Epithelial cell of esophagus (primary cell): ENCODE results near the gene LRRC2.
"Not testable (repeated sequence)": the region's sequence is repeated elsewhere in the genome, so short reads cannot be mapped to it uniquely, and the experiment has no call there.

Experiments
- DNase-seq: peaks from one replicate; pipeline ENCODE4 v3.0.0; 2010; ENCODE audit warnings: low read depth
- H3K4me3 ChIP-seq: 2 replicates; pipeline ENCODE4 v1.5.1; 2011; ENCODE audit warnings: mild to moderate bottlenecking, low read length, control low read depth
- TF ChIP-seq, protein P1 (sequence below): IDR thresholded peaks from 2 replicates; pipeline ENCODE4 v1.5.1; 2011; ENCODE audit warnings: low read depth, mild to moderate bottlenecking, low read length, control low read depth, inconsistent platforms; ENCODE audit not compliant: insufficient read depth; ENCODE audit errors: missing control alignments

Gene LRRC2

DNA sequence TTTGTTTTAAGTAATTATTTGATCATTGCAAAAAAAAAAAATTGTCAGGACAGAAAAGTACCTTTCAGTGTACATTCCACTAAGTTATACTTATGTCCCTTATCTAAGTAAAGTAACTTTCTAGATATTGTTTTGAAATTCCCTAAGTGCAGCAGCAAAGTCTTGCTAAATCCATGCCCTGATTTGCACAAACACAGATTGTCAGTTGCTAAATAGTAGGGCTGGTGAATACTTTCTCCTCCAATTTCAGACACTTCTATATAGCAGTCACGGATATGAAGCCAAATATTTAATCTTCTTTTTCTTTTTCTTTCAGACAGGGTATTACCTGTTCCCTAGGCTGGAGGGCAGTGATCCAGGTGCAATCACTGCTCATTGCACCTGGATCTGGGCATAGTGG is 12.9 kb downstream of the LRRC2 start:
- TF ChIP-seq, protein P1, sequence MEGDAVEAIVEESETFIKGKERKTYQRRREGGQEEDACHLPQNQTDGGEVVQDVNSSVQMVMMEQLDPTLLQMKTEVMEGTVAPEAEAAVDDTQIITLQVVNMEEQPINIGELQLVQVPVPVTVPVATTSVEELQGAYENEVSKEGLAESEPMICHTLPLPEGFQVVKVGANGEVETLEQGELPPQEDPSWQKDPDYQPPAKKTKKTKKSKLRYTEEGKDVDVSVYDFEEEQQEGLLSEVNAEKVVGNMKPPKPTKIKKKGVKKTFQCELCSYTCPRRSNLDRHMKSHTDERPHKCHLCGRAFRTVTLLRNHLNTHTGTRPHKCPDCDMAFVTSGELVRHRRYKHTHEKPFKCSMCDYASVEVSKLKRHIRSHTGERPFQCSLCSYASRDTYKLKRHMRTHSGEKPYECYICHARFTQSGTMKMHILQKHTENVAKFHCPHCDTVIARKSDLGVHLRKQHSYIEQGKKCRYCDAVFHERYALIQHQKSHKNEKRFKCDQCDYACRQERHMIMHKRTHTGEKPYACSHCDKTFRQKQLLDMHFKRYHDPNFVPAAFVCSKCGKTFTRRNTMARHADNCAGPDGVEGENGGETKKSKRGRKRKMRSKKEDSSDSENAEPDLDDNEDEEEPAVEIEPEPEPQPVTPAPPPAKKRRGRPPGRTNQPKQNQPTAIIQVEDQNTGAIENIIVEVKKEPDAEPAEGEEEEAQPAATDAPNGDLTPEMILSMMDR, result no peak
- no peak for DNase-seq
- no peak overlapping the region for H3K4me3 ChIP-seq

DNA sequence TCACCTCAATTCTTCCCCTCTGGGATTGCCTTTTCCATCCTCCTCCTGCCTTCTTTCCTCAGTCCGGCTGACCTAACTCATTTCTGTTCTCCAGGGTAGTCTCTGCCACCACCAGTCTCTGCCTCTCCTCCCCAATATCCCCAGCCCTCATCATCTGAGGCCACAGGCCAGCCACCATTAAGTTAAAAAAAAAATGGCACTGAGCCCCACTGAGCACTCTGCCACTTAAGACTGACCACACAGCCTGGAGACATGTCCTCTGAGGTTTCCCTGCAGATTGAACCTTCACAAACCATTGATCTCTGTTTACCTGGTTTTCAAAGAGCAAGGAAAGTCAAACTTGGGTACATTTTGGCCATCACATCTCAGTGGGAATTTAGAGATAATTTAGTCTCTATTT is 13.6 kb downstream of the LRRC2 start:
- DNase-seq, result no peak
- no peak overlapping the region for H3K4me3 ChIP-seq
- TF ChIP-seq, protein P1, result no peak

DNA sequence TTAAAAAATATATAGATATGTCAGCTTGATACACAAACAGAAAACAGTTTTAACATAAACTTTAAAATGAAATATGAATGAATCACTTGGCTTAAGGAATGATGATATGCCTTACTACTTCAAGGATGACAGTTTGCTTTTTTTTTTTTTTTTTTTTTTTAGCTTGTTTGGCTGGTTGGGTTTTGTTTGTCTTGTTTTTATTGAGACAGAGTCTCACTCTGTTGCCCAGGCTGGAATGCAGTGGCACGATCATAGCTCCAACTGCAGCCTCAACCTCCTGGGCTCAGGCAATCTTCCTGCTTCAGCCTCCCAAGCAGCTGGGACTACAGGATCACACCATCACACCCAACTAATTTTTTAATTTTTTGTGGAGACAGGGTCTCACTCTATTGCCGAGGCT is 14.5 kb downstream of the LRRC2 start:
- TF ChIP-seq, protein P1, result no peak
- DNase-seq, result peak; percentile 29
- no peak overlapping the region for H3K4me3 ChIP-seq

DNA sequence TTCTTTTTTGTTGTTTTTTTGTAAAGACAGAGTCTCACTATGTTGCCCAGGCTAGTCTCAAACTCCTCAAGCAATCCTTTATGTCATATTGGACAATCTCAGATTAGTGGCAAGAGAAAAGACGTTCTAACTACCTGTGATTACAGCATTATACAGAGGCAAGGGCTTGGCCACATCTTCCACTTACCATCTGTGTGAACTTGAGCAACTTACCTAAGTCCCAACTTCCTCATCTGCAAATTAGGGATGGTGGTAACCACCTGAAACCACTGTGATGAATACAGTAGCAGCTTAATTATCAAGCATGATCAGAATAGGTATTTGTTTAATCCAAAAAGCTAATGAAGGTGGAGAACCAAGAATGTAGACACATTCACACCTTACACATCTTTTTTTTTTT is 16.1 kb downstream of the LRRC2 start:
- no peak for DNase-seq

DNA sequence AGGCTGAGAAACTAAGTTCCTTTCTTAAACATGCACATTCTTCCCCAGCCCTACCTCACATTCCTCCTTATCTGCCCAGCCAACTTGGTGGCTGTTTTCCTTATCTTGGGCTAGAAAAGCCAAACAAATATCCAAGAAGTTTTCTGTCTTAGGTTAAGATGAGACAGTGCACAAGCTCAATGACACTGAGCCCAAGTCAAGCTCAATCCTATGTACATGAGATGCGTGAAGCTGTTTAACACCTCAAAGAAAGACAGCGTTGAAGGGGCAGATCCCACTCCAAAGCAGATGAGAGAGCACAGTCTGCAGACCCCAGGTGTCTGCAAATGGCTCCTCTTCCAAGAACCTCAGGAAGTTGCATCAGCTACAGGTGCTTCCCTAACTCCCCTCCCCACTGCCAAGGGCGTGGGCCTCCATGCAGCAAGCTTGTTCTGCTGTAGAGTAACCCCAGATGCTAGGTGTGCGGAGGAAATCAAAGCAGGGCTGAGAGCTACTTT is 16.6 kb downstream of the LRRC2 start:
- TF ChIP-seq, protein P1, result no peak
- H3K4me3 ChIP-seq, result no peak overlapping the region
- DNase-seq, result no peak

More for the DNA sequence above, 16.1 kb downstream of the LRRC2 start:
- TF ChIP-seq, protein P1, result no peak
- H3K4me3 ChIP-seq, result no peak overlapping the region

DNA sequence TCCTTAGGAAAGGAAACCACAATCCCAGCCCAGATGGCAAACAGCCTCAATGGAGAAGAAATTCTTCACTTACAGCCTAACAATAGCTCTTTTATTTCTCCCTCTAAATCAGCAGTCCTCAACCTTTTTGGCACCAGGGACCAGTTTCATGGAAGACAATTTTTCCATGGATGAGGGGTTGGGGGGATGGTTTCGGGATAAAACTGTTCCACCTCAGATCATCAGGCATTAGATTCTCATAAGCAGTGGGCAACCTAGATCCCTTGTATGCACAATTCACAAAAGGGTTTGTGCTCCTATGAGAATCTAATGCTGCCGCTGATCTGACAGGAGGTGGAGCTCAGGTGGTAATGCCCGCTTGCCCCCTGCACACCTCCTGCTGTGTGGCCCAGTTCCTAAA is 17.5 kb downstream of the LRRC2 start:
- not testable (repeated sequence) for H3K4me3 ChIP-seq, DNase-seq

DNA sequence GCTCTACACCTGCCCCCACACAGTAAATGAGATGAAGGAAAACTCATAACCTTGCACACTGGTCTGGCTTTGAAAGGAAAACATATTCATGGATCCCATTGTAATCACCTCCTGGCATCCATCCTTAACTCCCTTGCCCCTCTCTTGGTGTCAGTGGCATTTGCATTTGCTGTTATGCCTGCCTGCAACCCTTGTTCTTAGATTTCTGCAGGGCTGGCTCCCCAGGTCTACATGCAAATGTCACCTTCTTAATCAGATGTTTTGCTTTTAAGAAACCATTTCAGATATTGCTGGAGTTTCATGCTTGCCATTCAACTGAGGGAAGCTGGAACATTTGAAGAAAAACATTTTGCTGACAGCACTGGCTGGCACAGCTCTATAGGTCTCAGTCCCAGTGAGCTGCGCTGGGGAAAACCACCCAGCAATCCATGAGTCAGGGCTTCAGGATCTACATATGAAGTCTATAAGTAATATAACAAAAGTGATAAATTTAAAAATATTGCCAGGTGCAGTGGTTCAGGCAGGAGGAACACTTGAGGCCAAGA is 19.1 kb downstream of the LRRC2 start:
- DNase-seq, result no peak
- TF ChIP-seq, protein P1, result no peak
- H3K4me3 ChIP-seq, result no peak overlapping the region
